HG03139 (cell line): ENCODE measurements around the gene SLC19A2.

Source experiments
- ATAC-seq: cut with Tn5 transposase; IDR thresholded peaks from one replicate; pipeline ENCODE4 v1.9.1; 2021; ENCODE audit not compliant: unreplicated experiment

SLC19A2 gene

DNA sequence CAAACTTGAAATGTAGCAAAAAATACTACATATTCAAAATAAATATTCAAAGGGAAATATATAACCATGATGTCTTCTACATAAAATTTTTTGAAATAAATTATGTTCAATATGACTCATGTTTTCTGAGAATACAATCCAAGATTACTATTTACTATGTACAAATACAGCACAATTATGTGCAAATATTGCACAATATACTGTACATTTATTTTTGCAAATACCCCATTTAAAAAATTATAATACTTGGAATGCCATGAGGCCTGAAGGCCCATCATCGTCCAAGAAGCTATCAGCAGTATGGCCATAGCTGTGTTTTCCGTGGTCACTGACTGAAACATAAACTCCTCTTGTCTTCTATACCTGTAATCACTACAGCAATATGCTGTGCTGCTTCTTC lies 70.8 kb downstream of the SLC19A2 start:
- no peak for ATAC-seq
